Stimulated activated CD4-positive, alpha-beta T cell treated with anti-CD3 and anti-CD28 coated beads, TNF-alpha, amount 100 ng/mL, for 1 hour (primary cell): ENCODE data around the gene LRRC23.

Experiments
- DNase-seq, 3 donors: peaks; one replicate each; pipeline ENCODE4 v3.0.0-alpha.2; 2020; ENCODE audit warnings: low read depth in 3 of 3, low spot score in 1 of 3

Gene LRRC23

DNA sequence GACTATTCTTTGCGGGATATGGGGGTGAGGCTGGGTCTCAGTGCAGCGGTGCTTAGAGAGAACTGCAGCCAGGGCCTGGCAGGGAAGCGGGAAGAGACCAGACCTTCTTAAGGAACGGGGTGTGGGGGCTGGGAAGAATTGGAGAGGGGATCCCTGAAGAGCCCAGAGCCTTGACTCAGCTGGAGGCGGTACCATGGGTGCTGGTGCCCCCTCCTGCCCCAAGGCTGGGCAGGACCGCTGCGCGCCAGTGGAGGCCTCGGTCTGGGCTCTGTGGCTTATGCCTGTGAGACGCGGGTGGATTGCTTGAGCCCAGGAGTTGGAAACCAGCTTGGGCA lies 37.7 kb downstream of the LRRC23 start:
- DNase-seq, result no peak

DNA sequence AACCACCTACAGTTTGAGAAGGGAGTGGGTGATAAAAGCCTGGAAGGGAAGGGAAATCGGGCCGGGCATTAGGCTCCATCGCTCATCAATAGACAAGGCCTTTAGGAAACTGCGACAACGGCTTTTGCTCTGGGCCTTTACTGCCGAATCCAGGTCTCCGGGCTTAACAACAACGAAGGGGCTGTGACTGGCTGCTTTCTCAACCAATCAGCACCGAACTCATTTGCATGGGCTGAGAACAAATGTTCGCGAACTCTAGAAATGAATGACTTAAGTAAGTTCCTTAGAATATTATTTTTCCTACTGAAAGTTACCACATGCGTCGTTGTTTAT lies 38.7 kb downstream of the LRRC23 start:
- peak in 2 of 3 donors; percentile 57 to 72 for DNase-seq

DNA sequence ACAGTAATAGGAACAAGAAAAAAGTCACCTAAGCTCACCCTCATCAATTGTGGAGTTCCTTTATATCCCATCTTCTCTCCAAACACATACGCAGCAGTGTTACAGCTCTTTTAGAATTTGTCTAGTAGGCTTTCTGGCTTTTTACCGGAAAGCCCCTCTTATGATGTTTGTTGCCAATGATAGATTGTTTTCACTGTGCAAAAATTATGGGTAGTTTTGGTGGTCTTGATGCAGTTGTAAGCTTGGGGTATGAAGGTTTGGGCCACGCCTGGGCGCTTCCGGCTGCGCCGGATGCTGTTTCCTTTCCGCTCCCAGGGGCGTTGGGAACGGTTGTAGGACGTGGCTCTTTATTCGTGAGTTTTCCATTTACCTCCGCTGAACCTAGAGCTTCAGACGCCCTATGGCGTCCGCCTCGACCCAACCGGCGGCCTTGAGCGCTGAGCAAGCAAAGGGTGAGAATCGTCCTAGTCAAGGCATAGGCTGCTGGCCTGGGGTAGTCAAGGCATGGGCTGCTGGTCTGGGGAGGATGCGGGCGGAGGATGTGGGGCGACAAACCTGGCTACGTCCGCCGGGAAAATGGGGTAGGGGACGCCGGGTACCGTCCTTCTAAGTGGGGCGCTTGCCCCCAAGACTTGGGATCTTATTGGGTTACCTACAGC lies 39.2 kb downstream of the LRRC23 start, which contains the start of the genes C12orf57 and RNU7-1:
TSS of gene C12orf57 (plus strand) at position 301 of the 659 bp plus-strand sequence. CDS start at position 401, 100 bp downstream.
TSS of gene RNU7-1 (plus strand) at position 95 of the 659 bp plus-strand sequence.
- DNase-seq, result no peak

DNA sequence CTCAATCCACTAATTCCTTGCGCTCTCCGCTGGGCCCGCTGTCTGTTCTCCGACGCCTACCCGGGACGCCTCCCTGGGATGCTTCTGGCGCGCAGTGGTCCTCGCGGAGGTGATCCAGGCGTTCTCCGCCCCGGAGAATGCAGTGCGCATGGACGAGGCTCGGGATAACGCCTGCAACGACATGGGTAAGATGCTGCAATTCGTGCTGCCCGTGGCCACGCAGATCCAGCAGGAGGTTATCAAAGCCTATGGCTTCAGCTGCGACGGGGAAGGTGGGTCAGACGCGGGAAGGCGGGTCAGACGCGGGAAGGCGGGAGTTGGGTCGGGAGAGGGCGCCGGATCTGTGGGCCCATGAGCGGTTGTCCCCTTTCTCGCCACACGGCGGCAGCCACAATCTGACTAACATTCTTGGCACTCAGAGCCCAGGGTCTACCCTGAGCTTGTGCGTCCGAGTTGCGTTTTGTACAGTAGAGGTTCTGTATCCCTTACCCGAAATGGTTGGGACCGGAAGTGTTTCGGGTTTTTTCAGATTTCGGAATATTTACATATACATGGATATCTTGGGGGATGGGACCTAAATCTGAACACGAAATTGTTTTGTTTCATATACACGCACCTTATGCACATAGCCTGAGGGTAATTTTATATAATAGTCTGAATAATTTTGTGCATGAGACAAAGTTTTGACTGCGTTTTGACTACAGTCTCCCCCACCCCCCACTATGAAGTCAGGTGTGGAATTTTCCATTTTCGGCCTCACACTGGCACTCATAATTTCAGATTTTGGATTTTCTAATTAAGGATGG lies 40.0 kb downstream of the LRRC23 start:
- peak in 2 of 3 donors; percentile 74 to 76 for DNase-seq

DNA sequence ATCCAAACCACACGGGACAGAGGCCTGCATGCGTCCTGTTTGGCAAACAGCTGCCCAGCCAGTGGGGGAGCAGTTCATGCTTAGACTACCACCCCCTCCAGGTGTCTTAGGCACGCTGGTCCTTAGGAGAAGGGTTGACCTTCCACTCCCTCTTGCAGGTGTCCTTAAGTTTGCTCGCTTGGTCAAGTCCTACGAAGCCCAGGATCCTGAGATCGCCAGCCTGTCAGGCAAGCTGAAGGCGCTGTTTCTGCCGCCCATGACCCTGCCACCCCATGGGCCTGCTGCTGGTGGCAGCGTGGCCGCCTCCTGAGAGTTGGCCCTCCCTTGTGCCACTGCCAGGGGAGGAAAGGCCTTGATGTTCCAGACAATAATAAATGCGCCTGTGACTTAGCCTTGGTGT lies 41.0 kb downstream of the LRRC23 start:
- no peak for DNase-seq

DNA sequence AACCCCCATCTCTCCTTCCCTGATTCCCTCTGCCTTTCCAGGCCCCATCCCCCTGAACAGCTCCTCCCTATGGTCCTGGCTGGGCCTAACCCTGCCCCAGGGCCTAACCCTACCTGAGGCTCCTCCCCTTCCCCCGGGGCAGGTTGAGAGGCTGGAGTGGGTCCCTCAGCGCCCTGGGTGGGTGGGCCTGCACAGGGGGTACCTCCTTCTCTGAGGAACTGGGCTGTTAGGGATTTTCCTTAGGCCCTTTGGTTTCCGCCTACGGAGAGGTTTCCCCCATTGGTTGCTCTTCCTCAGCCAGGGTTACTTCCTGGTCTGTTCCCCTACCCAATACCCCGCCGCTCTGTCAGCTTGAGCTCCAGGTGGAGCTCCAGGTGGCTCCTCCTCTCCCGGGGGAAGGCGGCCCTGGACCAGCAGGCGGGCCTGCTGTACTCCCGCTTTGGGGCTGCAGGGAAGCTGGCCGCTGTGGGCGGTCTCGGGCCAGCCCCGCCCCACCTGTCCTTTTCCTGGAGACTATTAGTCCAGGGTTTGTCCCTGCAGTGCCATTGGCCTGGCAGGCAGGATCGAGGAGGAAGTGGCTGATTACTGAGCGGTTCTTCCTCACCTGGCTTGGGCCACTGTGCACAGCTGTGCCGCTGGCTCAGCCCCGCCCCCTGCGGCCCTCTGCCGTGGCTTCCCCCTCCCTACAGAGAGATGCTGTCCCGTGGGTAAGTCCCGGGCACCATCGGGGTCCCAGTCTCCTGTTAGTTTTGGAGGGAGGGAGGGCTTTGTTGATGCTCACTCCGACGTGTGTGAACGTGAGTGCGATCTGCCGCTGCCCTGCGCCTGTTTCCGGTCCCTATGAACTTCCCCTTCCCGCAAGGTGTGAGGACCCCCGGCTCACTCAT lies 41.7 kb downstream of the LRRC23 start:
- DNase-seq, result no peak

DNA sequence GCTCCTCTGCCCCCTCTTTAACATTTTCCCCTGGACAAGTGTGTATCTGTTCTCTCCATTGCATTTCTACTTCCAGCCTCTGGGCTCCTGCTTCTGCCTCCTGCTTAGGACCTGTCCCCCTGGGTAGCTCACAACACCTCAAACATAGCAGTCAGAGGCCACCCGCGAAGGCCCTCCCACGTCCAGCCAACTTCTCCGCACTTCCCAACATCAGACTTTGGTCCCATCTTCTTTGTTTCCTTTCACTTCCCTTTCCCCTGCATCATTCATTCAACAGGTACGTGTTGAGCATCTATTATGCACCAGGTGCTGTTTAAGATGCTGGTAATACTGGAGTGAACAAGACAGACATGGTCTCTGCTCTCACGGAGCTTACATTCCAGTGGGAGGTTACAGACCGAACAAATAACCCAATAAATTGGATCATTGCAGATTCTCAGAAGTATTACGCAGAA lies 42.3 kb downstream of the LRRC23 start:
- no peak for DNase-seq

DNA sequence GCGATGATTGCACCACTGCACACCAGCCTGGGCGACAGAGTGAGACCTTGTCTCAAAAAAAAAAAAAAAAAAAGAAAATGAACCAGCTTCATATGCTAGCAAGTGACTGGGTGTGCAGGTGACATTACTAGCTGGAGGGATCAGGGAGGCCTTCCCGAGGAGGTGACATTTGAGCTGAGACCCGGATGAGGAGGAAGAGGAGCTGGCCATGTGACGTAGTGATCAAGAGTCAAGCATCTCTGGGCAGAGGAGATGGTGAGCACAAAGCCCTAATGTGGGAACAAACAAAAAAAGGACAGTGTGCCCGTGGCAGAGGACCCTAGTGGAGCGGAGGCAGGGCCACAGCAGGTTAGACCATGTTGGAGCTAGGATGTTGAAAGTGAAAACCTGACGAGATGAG lies 43.0 kb downstream of the LRRC23 start:
- no peak for DNase-seq

DNA sequence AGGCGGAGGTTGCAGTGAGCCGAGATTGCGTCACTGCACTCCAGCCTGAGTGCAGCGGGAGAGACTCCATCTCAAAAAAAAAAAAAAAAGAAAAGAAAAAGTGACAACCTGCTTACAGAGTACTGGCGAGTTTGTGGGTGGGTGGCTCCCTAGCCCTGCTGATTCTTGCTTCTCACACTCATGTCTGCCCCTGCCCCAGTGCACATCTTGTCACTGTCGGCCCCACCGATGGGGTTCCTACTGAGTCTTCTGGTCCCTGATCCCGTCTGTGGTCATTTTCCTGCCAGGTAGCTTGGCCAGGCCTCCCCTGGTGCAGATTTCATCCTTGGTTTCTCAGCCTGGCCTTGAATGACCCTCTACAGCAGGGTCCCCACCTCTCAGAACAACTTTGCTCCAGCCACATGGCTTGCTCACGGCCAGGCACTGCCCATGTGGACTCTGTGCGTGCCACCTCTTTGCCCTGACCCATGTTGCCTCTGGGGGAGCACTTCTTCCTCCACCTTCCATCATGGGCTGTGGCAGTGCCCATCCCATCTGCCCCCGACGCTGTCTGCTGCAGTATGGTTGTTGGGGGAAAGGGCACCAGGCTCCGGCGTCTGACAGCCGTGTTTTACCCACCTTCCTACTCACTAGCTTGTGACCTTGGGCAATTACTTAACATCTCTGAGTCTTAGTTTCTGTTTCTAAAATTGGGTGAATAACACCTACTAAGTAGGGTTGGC lies 44.4 kb downstream of the LRRC23 start:
- DNase-seq, result no peak

DNA sequence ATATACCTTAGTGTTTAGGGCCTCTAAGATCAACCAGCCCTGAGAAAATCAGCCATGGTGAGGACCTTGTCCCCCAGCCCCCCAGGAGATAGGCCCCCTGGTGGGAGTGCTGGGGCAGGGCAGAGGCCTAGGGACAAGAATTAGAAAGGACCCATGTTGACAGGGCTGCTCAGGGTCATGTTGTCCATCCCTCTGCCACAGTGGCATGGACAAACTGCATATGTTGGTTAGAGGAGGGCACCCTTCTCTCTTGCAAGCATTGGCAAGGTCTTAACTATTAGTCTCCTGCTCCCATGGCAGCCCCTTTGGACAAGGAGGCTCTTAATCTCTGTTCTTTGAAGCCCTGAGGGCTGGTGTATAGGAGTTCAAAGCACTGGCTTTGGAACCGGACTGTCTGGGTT lies 45.8 kb downstream of the LRRC23 start:
- no peak for DNase-seq

DNA sequence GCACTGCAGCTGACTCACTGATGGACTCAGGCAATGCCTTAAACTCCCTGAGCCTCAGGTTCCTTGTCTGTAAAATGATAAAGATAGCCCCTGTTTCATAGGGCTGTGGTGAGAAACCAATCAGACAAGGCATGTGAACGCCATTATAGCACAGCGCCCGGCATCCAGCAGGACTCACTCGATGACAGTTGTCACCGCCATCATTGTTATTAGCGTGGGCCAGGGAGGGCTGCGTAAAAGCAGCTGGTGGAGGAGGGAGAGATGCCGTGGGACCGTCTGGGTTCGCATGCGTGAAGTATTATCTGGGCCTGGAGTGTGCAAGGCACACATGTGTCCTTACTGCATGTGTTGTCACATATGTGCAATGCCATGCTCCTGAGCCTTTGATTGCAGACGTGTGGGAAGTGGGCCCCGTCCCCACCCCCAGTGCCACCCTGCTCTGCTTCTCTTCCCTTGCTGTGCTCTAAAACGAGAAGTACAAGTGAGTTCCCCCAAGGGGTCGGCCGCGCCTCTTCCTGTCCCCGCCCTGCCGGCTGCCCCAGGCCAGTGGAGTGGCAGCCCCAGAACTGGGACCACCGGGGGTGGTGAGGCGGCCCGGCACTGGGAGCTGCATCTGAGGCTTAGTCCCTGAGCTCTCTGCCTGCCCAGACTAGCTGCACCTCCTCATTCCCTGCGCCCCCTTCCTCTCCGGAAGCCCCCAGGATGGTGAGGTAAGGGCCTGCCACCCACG lies 46.4 kb downstream of the LRRC23 start, which contains the start of gene PTPN6:
TSS of gene PTPN6 (plus strand) at position 546 of the 730 bp plus-strand sequence. CDS start at position 703, 157 bp downstream.
- DNase-seq, result no peak

DNA sequence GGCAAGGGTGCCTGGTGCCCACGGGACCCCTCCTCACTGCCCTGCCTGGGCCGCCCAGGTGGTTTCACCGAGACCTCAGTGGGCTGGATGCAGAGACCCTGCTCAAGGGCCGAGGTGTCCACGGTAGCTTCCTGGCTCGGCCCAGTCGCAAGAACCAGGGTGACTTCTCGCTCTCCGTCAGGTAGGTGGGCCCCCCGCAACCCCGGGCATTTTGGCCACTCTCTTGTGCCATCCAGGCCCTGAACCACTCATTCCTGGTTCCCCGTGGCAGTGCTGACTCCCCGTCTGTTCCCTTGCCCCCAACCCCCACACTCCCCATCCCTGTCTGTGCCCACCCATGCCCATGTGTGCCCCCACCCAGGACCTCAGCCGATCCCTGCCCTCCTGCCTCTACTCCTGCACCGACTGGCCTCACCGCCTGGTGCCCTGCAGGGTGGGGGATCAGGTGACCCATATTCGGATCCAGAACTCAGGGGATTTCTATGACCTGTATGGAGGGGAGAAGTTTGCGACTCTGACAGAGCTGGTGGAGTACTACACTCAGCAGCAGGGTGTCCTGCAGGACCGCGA lies 47.0 kb downstream of the LRRC23 start:
- no peak for DNase-seq

DNA sequence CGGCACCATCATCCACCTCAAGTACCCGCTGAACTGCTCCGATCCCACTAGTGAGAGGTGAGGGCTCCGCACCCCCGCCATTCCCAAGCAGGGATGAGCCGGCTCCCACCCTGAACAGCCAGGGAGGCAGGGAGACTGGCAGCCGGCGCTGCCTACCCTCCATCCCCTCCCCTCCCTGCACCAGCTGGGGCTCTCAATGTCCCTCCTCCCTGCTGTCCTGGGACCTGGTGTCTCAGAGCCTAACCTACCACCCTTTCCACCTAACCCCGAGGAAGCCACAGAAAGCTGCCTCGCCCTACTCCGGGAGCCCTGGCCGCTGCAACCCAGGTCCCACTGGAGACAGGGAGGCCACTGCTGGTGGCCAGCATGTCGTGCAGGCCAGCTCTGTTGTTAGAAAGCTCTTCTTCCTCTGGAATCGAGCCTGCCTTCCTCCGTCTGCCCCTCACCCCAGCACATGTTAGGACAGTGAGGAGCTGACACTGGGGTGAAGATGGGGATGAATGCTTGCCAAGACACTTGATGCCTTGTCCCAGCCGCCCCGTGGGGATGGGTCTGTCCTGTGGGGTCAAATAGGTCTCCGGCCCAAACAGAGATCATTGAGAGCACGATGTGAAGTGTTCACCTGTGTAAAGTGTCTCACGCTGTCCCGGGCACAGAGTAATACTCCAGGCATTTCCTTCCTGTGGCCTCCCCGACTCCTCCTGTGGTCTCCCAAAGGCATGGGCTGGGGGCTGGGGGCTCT lies 47.7 kb downstream of the LRRC23 start:
- no peak for DNase-seq

DNA sequence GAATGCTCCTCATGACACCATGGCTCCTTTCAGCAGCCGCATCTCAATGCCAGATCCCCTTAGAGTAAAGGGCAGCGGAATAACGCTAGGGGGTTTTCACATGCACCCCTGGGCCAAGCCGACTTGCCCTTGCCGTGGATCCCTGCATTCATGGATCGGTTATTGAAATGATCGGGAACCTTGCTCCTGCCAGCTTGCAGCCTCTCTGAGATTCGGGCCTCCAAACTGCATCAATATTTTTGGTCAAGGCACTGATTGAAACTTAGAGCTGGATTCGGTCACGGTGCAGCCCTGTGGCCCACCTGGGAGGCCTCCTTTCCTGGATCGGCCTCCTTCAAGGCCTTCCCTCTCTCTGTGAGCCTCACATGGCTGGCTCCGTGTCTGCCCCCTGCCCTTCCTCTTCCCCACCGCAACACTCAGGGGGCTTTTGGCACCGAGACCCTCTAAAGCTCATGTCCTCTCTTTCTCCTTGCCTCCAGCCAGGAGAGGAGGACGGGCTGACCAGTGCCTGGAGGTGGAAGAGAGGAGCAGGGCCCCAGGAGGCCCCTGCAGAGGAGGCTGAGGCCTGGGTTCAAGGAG lies 48.3 kb downstream of the LRRC23 start:
- DNase-seq, result no peak

DNA sequence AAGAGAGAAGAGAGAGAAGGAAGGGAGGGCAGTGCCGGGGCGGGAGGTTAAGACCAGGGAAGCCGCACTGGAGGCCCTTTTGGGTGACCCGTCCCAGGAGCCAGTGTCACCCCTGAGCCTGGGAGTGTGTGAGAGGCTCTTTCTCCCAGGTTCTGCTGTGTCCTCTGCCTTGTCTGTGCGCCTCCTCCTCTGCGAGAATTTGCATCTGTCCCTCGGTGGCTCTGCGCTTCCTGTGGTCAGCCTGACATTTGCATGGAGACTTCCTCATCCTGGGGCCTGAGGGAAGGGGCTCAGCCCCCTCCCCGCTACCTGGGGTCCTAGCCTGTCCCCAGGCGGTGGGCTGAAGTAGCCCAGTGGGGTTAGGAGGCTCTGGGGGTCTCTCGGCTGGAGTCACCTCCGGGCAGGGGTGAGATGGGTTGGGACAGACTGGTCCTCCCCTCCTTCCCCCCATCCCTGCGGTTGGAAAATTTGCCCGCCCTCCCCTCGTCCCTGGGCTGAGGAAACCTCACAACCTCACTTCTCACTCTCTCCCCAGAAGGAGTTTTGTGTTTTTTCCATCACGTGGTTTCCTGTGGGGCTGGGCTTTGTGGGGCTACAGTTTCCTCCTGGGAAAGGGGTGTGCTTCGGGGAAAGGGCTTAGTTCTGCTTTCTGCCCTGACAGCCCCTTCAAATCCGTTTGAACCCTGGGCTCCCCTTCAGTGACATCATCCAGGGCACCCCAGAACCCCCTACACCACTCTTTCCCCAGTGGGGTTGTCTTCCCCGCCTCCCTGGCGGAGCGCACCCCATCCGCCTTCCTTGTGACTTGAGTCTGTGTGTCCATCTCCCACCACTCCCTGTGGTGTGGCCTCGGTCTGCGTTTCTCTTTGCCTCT lies 49.1 kb downstream of the LRRC23 start:
- peak in 2 of 3 donors; percentile 65 to 68 for DNase-seq

DNA sequence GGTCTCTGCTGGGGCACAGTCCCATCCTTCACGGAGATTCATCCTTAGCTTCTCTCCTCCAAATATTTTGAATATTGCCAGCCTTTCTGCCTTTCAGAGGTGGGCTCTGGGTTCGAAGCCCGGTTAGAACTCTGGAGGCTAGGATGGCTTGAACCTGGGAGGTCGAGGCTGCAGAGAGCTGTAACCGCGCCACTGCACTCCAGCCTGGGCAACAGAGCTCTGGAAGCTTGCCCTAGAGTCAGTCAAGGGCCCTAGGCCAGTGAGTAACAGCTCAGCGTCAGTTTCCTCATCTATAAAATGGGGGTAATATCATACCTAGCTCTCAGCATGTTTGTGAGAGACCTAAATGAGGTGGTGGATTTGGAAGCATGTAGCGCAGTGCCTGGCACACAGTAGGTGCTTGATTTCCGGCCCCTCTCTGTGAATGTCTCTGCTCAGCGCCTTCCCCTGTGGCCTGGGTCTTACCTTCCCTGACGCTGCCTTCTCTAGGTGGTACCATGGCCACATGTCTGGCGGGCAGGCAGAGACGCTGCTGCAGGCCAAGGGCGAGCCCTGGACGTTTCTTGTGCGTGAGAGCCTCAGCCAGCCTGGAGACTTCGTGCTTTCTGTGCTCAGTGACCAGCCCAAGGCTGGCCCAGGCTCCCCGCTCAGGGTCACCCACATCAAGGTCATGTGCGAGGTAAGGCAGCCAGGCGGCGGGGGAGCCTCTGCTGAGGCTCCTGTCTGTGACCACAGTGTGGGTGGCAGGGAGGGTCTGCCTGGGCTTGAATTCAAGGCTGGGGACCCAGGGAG lies 49.9 kb downstream of the LRRC23 start:
- DNase-seq, result no peak
